Mesenchymal stem cell (in vitro differentiated cells and primary cell): Measurements from ENCODE around the gene ABCA4.

Experiments
- DNase-seq: peaks from one replicate; pipeline ENCODE4 v3.0.0-alpha.2; 2013
- H2AFZ ChIP-seq: one replicate; pipeline ENCODE4 v1.6.1; 2013; ENCODE audit warnings: low read depth, mild to moderate bottlenecking, control low read depth, inconsistent platforms, low read length, moderate library complexity
- H2AK5ac ChIP-seq: 2 replicates; pipeline ENCODE4 v1.6.1; 2013; ENCODE audit warnings: low read length, moderate library complexity, mild to moderate bottlenecking, inconsistent platforms; ENCODE audit not compliant: severe bottlenecking
- H2BK120ac ChIP-seq: one replicate; pipeline ENCODE4 v1.6.1; 2013; ENCODE audit warnings: low read depth, mild to moderate bottlenecking, inconsistent platforms, low read length, moderate library complexity
- H2BK12ac ChIP-seq, 2 experiments: one replicate each; pipeline ENCODE4 v1.6.1; 2013; ENCODE audit warnings: inconsistent platforms in 2 of 2, low read length in 2 of 2, mild to moderate bottlenecking in 2 of 2, moderate library complexity in 2 of 2, control low read depth in 1 of 2
- H2BK15ac ChIP-seq: one replicate; pipeline ENCODE4 v1.6.1; 2013; ENCODE audit warnings: mild to moderate bottlenecking, low read depth, inconsistent platforms; ENCODE audit not compliant: poor library complexity, severe bottlenecking
- H2BK5ac ChIP-seq: 2 replicates; pipeline ENCODE4 v1.6.1; 2013; ENCODE audit warnings: low read depth, mild to moderate bottlenecking, low read length, control low read depth, inconsistent platforms; ENCODE audit not compliant: poor library complexity, severe bottlenecking
- H3K14ac ChIP-seq, 2 experiments: one replicate each; pipeline ENCODE4 v1.6.1; 2013; ENCODE audit warnings: inconsistent platforms in 2 of 2, low read length in 2 of 2, control low read depth in 1 of 2, mild to moderate bottlenecking in 1 of 2, moderate library complexity in 1 of 2
- H3K18ac ChIP-seq, 2 experiments: one replicate each; pipeline ENCODE4 v1.6.1; 2013; ENCODE audit warnings: inconsistent platforms in 2 of 2, low read length in 2 of 2, control low read depth in 1 of 2, low read depth in 1 of 2, mild to moderate bottlenecking in 1 of 2
- H3K23ac ChIP-seq, 2 experiments: one replicate each; pipeline ENCODE4 v1.6.1; 2013; ENCODE audit warnings: inconsistent platforms in 2 of 2, low read length in 2 of 2, mild to moderate bottlenecking in 2 of 2, moderate library complexity in 2 of 2, control low read depth in 1 of 2
- H3K27ac ChIP-seq: 2 replicates; pipeline ENCODE4 v1.5.1; 2013; ENCODE audit warnings: mild to moderate bottlenecking, moderate library complexity, low read length, control low read depth, inconsistent platforms; ENCODE audit not compliant: poor library complexity, severe bottlenecking
- H3K27me3 ChIP-seq, 2 experiments: 2 replicates each; pipeline versions ENCODE4 v1.6.1 to v1.7.0; 2013; ENCODE audit warnings: low read length in 2 of 2, mild to moderate bottlenecking in 2 of 2, moderate library complexity in 2 of 2, control low read depth in 1 of 2, inconsistent platforms in 1 of 2; ENCODE audit not compliant: control insufficient read depth in 1 of 2, insufficient read depth in 1 of 2
- H3K36me3 ChIP-seq, 2 experiments: 2 replicates each; pipeline versions ENCODE4 v1.6.1 to v1.7.0; 2013; ENCODE audit warnings: low read length in 2 of 2, control low read depth in 1 of 2, inconsistent platforms in 1 of 2, low read depth in 1 of 2, mild to moderate bottlenecking in 1 of 2; ENCODE audit not compliant: insufficient read depth in 2 of 2, control insufficient read depth in 1 of 2
- H3K4ac ChIP-seq, 2 experiments: one replicate each; pipeline ENCODE4 v1.6.1; 2013; ENCODE audit warnings: inconsistent platforms in 2 of 2, low read length in 2 of 2, mild to moderate bottlenecking in 2 of 2, moderate library complexity in 2 of 2, control low read depth in 1 of 2, low read depth in 1 of 2
- H3K4me1 ChIP-seq: 2 replicates; pipeline ENCODE4 v1.6.1; 2013; ENCODE audit warnings: low read depth, low read length, control low read depth; ENCODE audit not compliant: control insufficient read depth, insufficient read depth
- H3K4me2 ChIP-seq: 2 replicates; pipeline ENCODE4 v1.6.1; 2013; ENCODE audit warnings: low read length, mild to moderate bottlenecking, inconsistent platforms; ENCODE audit not compliant: poor library complexity, severe bottlenecking
- H3K4me3 ChIP-seq, 2 experiments: 2 replicates each; pipeline versions ENCODE4 v1.5.1 to v1.7.0; 2013; ENCODE audit warnings: low read length in 2 of 2, mild to moderate bottlenecking in 2 of 2, control low read depth in 1 of 2, low read depth in 1 of 2; ENCODE audit not compliant: insufficient read depth in 1 of 2
- H3K79me1 ChIP-seq: replicated peaks from 2 replicates; pipeline ENCODE4 v1.6.1; 2013; ENCODE audit warnings: mild to moderate bottlenecking, control low read depth, low read length, inconsistent platforms; ENCODE audit not compliant: poor library complexity, severe bottlenecking
- H3K9ac ChIP-seq: 2 replicates; pipeline ENCODE4 v1.7.0; 2013; ENCODE audit warnings: mild to moderate bottlenecking, low read length, moderate library complexity
- H3K9me3 ChIP-seq: 2 replicates; pipeline ENCODE4 v1.7.0; 2013; ENCODE audit warnings: mild to moderate bottlenecking, low read length; ENCODE audit not compliant: control insufficient read depth
- H4K8ac ChIP-seq: one replicate; pipeline ENCODE4 v1.6.1; 2013; ENCODE audit warnings: inconsistent platforms, mild to moderate bottlenecking, low read length, moderate library complexity
- H4K91ac ChIP-seq: one replicate; pipeline ENCODE4 v1.6.1; 2013; ENCODE audit warnings: mild to moderate bottlenecking, low read length, inconsistent platforms
- WGBS: methylation state at CpG from one replicate; pipeline ENCODE4 v1.1.7; 2013; ENCODE audit warnings: mixed read lengths; 5-methylcytosine and 5-hydroxymethylcytosine counted together

The ABCA4 gene

GRCh38 chr1:94144836-94145235 lies 23.9 kb upstream of the ABCA4 start:
- Histone ChIP-seq H2BK5ac (no peak overlapping the region), H3K79me1 (no peaks in the 10 kb centered on the region), H3K23ac (no peak overlapping the region), H3K4ac (no peak overlapping the region), H3K4me2 (no peak overlapping the region), H3K36me3 (no peaks in the 10 kb centered on the region), H3K27me3 (no peaks in the 10 kb centered on the region), H3K4me1 (peaks cover 2% of the 10 kb centered on the region), H3K4me3 (no peak overlapping the region), H4K91ac (no peak overlapping the region), H2BK120ac (no peak overlapping the region), H3K27ac (no peak overlapping the region), H3K18ac (no peak overlapping the region), H2BK12ac (no peak overlapping the region), H2AK5ac (no peak overlapping the region), H3K9me3 (no peaks in the 10 kb centered on the region), H4K8ac (no peak overlapping the region), H3K14ac (no peak overlapping the region), H2AFZ (no peak overlapping the region), H2BK15ac (no peak overlapping the region), H3K9ac (no peak overlapping the region)
- WGBS = 84% methylated on average over 1 of the region's 1 CpG
- no peak for DNase-seq

GRCh38 chr1:94143809-94144176 lies 22.8 kb upstream of the ABCA4 start:
- H2BK5ac ChIP-seq = no peak overlapping the region
- no peak overlapping the region for H3K4me2 ChIP-seq
- H2BK12ac ChIP-seq = no peak overlapping the region
- H2AFZ ChIP-seq = no peak overlapping the region
- H2AK5ac ChIP-seq = no peak overlapping the region
- H3K36me3 ChIP-seq = no peaks in the 10 kb centered on the region
- H3K79me1 ChIP-seq = no peaks in the 10 kb centered on the region
- H3K4me1 ChIP-seq = peaks cover 2% of the 10 kb centered on the region
- no peak overlapping the region for H3K4me3 ChIP-seq
- H3K4ac ChIP-seq = no peak overlapping the region
- no peaks in the 10 kb centered on the region for H3K27me3 ChIP-seq
- no peak overlapping the region for H4K8ac ChIP-seq
- no peak overlapping the region for H3K27ac ChIP-seq
- no peak overlapping the region for H4K91ac ChIP-seq
- DNase-seq = no peak
- no peak overlapping the region for H2BK120ac ChIP-seq
- H2BK15ac ChIP-seq = no peak overlapping the region
- H3K9me3 ChIP-seq = no peaks in the 10 kb centered on the region
- H3K18ac ChIP-seq = no peak overlapping the region
- no peak overlapping the region for H3K23ac ChIP-seq
- no peak overlapping the region for H3K9ac ChIP-seq
- H3K14ac ChIP-seq = no peak overlapping the region

- H2BK5ac ChIP-seq = no peak overlapping the region
- H3K36me3 ChIP-seq = no peaks in the 10 kb centered on the region
- no peak overlapping the region for H3K4ac ChIP-seq
- no peak overlapping the region for H3K18ac ChIP-seq
- no peak overlapping the region for H2AFZ ChIP-seq
- no peaks in the 10 kb centered on the region for H3K27me3 ChIP-seq
- 100% methylated on average over 1 of the region's 2 CpGs for WGBS
- peaks cover 2% of the 10 kb centered on the region for H3K4me1 ChIP-seq
- H3K23ac ChIP-seq = no peak overlapping the region
- H3K9me3 ChIP-seq = no peaks in the 10 kb centered on the region
- H3K14ac ChIP-seq = no peak overlapping the region
- H4K8ac ChIP-seq = no peak overlapping the region
- no peak overlapping the region for H3K4me3 ChIP-seq
- H3K27ac ChIP-seq = no peak overlapping the region
- H3K4me2 ChIP-seq = no peak overlapping the region
- H2BK15ac ChIP-seq = no peak overlapping the region
- no peak overlapping the region for H2AK5ac ChIP-seq
- no peaks in the 10 kb centered on the region for H3K79me1 ChIP-seq
- no peak for DNase-seq
- H2BK120ac ChIP-seq = no peak overlapping the region
- no peak overlapping the region for H4K91ac ChIP-seq
- no peak overlapping the region for H2BK12ac ChIP-seq
- no peak overlapping the region for H3K9ac ChIP-seq
Measured at GRCh38 chr1:94143173-94143808, 22.3 kb upstream of the ABCA4 start.

GRCh38 chr1:94142583-94142982 lies 21.6 kb upstream of the ABCA4 start:
- peak overlapping the region; percentile 10 for H3K9ac ChIP-seq
- WGBS = 95% methylated on average over 2 of the region's 2 CpGs
- H3K4me3 ChIP-seq = no peak overlapping the region
- no peak overlapping the region for H2BK5ac ChIP-seq
- no peak overlapping the region for H2BK120ac ChIP-seq
- H3K79me1 ChIP-seq = no peaks in the 10 kb centered on the region
- no peaks in the 10 kb centered on the region for H3K27me3 ChIP-seq
- no peak overlapping the region for H3K27ac ChIP-seq
- H3K9me3 ChIP-seq = no peaks in the 10 kb centered on the region
- H3K18ac ChIP-seq = no peak overlapping the region
- H3K4me1 ChIP-seq = peaks cover 2% of the 10 kb centered on the region
- no peak overlapping the region for H4K8ac ChIP-seq
- H2BK12ac ChIP-seq = no peak overlapping the region
- DNase-seq = no peak
- no peak overlapping the region for H3K23ac ChIP-seq
- no peak overlapping the region for H2AFZ ChIP-seq
- H3K4ac ChIP-seq = no peak overlapping the region
- H2AK5ac ChIP-seq = no peak overlapping the region
- H3K36me3 ChIP-seq = no peaks in the 10 kb centered on the region
- no peak overlapping the region for H3K4me2 ChIP-seq
- H4K91ac ChIP-seq = no peak overlapping the region
- H3K14ac ChIP-seq = no peak overlapping the region
- H2BK15ac ChIP-seq = no peak overlapping the region
